Panc1 (cell line): Measurements from ENCODE around the gene SLAMF1. TPM values are rescaled to one million over a fixed set of nuclear protein-coding genes. Genes with fewer than 3 reads are reported as not detected.

Source experiments
- ATAC-seq: fragments of 200-7000 bp; cut with Tn5 transposase; 2 replicates; pipeline ENCODE4 v1.9.1; 2020; ENCODE audit warnings: mild to moderate bottlenecking, moderate library complexity
- BruUV-seq: library from RNA; stranded (reverse); fragments of 400-500 nt; replicated peaks from 2 replicates; lab custom pipeline; 2021; lab: Mats Ljungman, UMichigan
- CTCF ChIA-PET: fragments of 300-600 bp; sonication (Branson Sonifier 250); formaldehyde crosslinking; loops from one replicate; lab custom pipeline; 2022; ENCODE audit warnings: antibody characterized with exemption; lab: Charles Lee
- POLR2A ChIA-PET: fragments of 300-600 bp; sonication (Branson Sonifier 250); formaldehyde crosslinking; loops from one replicate; lab custom pipeline; 2022; ENCODE audit warnings: antibody characterized with exemption; lab: Charles Lee
- DNase-seq: peaks from one replicate; pipeline ENCODE4 v3.0.0-alpha.2; 2010; ENCODE audit warnings: low read depth, low spot score
- H3K27ac ChIP-seq: 2 replicates; pipeline ENCODE4 v1.5.1; 2011; ENCODE audit warnings: mild to moderate bottlenecking, low read length, inconsistent platforms
- H3K27me3 ChIP-seq: fragments of 200-500 bp; sonication (Bioruptor generic); 2 replicates; pipeline ENCODE4 v1.6.0; 2014; ENCODE audit warnings: low read length, inconsistent platforms; ENCODE audit not compliant: control insufficient read depth, insufficient read depth
- H3K36me3 ChIP-seq: fragments of 200-500 bp; sonication (Bioruptor generic); 2 replicates; pipeline ENCODE4 v1.5.1; 2014; ENCODE audit warnings: inconsistent platforms, mild to moderate bottlenecking, low read length, moderate library complexity; ENCODE audit not compliant: control insufficient read depth, insufficient read depth
- H3K4me1 ChIP-seq: 2 replicates; pipeline ENCODE4 v1.5.1; 2011; ENCODE audit warnings: inconsistent platforms, mild to moderate bottlenecking, low read length, moderate library complexity; ENCODE audit not compliant: control insufficient read depth, insufficient read depth
- H3K4me3 ChIP-seq, 2 experiments: 2 replicates each; pipeline ENCODE4 v1.5.1; 2011 to 2012; ENCODE audit warnings: low read depth in 2 of 2, low read length in 2 of 2, mild to moderate bottlenecking in 2 of 2, inconsistent platforms in 1 of 2, moderate library complexity in 1 of 2
- H3K9me3 ChIP-seq: fragments of 200-500 bp; sonication (Bioruptor generic); 2 replicates; pipeline ENCODE4 v1.5.1; 2014; ENCODE audit warnings: low read depth, mild to moderate bottlenecking, inconsistent platforms, low read length, moderate library complexity; ENCODE audit not compliant: control insufficient read depth, insufficient read depth
- CTCF ChIP-seq: fragments of 450-650 bp; IDR thresholded peaks from 2 replicates; pipeline ENCODE4 v1.5.1; 2017; ENCODE audit warnings: mild to moderate bottlenecking
- POLR2AphosphoS5 ChIP-seq: IDR thresholded peaks from 2 replicates; pipeline ENCODE4 v1.6.1; 2012; ENCODE audit warnings: mild to moderate bottlenecking, low read depth, low read length, moderate library complexity
- REST ChIP-seq, 2 experiments: IDR thresholded peaks; 2 replicates each; pipeline ENCODE4 v1.6.1; 2011 to 2012; ENCODE audit warnings: low read depth in 2 of 2, control low read depth in 1 of 2, low read length in 1 of 2, mild to moderate bottlenecking in 1 of 2, moderate library complexity in 1 of 2; ENCODE audit not compliant: insufficient read depth in 1 of 2
- SIN3A ChIP-seq: IDR thresholded peaks from 2 replicates; pipeline ENCODE4 v1.6.1; 2012; ENCODE audit warnings: low read depth, mild to moderate bottlenecking, low read length, moderate library complexity, borderline replicate concordance; ENCODE audit not compliant: insufficient read depth
- TCF7L2 ChIP-seq: IDR thresholded peaks from 2 replicates; pipeline ENCODE4 v1.6.1; 2011; ENCODE audit warnings: mild to moderate bottlenecking, low read depth, low read length, inconsistent platforms
- in situ Hi-C: cut with HindIII; loops from 2 replicates; pipeline ENCODE4 v1.10.0; 2016; ENCODE audit warnings: low sequenced_read_pairs, low pct_unique_long_range_greater_than_20kb
- intact Hi-C: fragments of 100-400 bp; cut with micrococcal nuclease; formaldehyde crosslinking; loops from one replicate; pipeline ENCODE4 v1.10.0; 2022; ENCODE audit not compliant: unreplicated experiment
- total RNA-seq: library from RNA; stranded (reverse); gene quantifications from one replicate; pipeline ENCODE4 v1.2.1, GENCODE V29; 2021; ENCODE audit not compliant: unreplicated experiment

Gene SLAMF1
- total RNA-seq, 1 experiment from 2014 or later: not detected

- TF ChIP-seq SIN3A: no peak
- TF ChIP-seq CTCF: no peak
- no peak for TF ChIP-seq POLR2AphosphoS5
- no peak for TF ChIP-seq TCF7L2
- TF ChIP-seq REST (IDR thresholded peaks at IDR 0.05; ENCODE audit: insufficient read depth in 1 of 2, low read depth in 2 of 2, low read length in 1 of 2): no peak
- H3K27ac ChIP-seq: no peak overlapping the region
- ATAC-seq (no peak), DNase-seq (no peak)
- H3K4me1 ChIP-seq: no peaks in the 10 kb centered on the region
- no TSS peak for BruUV-seq
- intact Hi-C loops (no loop called here), in situ Hi-C loops (no loop called here)
- no peaks in the 10 kb centered on the region for H3K9me3 ChIP-seq
- no peaks in the 10 kb centered on the region; the same call in none of the 2 replicates for H3K27me3 ChIP-seq
- no peaks in the 10 kb centered on the region for H3K36me3 ChIP-seq
- ChIA-PET POLR2A (no interaction called here), CTCF (no interaction called here)
- H3K4me3 ChIP-seq: no peak overlapping the region
These were observed 11.4 kb upstream of the SLAMF1 start for GRCh38 chr1:160658162-160658813.

- ATAC-seq (no peak), DNase-seq (no peak)
- no peaks in the 10 kb centered on the region for H3K36me3 ChIP-seq
- TF ChIP-seq SIN3A: no peak
- no peak for TF ChIP-seq CTCF
- TF ChIP-seq POLR2AphosphoS5: no peak
- TF ChIP-seq TCF7L2: no peak
- TF ChIP-seq REST (IDR thresholded peaks at IDR 0.05; ENCODE audit: insufficient read depth in 1 of 2, low read depth in 2 of 2, low read length in 1 of 2): no peak
- H3K9me3 ChIP-seq: no peaks in the 10 kb centered on the region
- H3K27ac ChIP-seq: no peak overlapping the region
- in situ Hi-C loops (no loop called here), intact Hi-C loops (no loop called here)
- H3K4me3 ChIP-seq: no peak overlapping the region
- ChIA-PET CTCF (no interaction called here), POLR2A (no interaction called here)
- H3K27me3 ChIP-seq: no peaks in the 10 kb centered on the region; the same call in 1 of the 2 replicates
- no peaks in the 10 kb centered on the region for H3K4me1 ChIP-seq
- BruUV-seq: no TSS peak
These were observed 10.5 kb upstream of the SLAMF1 start for GRCh38 chr1:160657250-160657781.
